ENCODE data around the gene CYB561D1. TPM values are rescaled to one million over a fixed set of nuclear protein-coding genes. Genes with fewer than 3 reads are reported as not detected.

Gene CYB561D1
- total and polyA plus RNA-seq, 2 of the 8 experiments (the other 6 are each of a cell fraction or from before 2014, with no cell fraction given) = 3.6 to 3.8 TPM

DNA sequence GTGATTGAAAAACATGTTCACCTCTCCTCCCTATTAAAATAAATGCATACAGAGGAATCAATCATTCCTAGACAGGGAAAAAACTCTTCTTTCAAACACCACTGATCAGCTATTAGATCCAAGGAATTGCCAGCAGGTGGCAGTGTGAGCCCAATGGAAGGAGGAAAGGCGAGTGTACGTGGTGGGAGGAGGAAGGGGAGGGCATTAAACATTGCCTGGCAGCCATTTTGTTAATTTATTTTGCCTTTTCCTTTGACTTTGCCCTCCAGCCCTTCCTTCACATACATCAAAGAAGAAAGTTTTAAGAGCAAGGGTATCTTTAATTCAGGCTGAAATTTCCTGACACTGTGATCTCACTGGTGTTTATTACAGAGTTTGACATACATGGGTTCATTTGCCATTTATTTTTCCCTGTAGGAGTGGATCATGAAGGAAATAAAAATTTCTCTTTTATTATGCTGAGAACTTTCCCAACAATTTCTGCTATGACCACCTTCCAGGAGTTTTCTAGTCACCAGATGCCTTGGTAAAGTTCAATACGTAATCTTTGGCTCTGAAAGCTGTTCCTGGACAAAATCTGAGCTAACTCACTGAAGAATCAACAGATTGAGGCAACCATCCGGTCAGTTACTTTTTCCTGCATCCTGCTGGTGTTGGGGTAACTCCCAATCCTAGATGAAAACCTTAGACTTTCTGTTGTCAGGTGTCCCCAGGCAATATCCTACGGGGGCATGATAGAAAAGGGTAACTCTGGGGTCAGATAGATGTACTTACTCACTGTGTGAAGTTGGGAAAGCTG is 52.6 kb downstream of the CYB561D1 start (continued):
- TF ChIP-seq, protein P1, sequence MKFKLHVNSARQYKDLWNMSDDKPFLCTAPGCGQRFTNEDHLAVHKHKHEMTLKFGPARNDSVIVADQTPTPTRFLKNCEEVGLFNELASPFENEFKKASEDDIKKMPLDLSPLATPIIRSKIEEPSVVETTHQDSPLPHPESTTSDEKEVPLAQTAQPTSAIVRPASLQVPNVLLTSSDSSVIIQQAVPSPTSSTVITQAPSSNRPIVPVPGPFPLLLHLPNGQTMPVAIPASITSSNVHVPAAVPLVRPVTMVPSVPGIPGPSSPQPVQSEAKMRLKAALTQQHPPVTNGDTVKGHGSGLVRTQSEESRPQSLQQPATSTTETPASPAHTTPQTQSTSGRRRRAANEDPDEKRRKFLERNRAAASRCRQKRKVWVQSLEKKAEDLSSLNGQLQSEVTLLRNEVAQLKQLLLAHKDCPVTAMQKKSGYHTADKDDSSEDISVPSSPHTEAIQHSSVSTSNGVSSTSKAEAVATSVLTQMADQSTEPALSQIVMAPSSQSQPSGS (IDR thresholded peaks at IDR 0.05; ENCODE audit: low read length) = no peak

Data from H1 (cell line).